Measurements from ENCODE around the gene ATM. TPM values are rescaled to one million over a fixed set of nuclear protein-coding genes. Genes with fewer than 3 reads are reported as not detected.
"Not testable (repeated sequence)": the region's sequence is repeated elsewhere in the genome, so short reads cannot be mapped to it uniquely, and the experiment has no call there.

ATM gene
- total RNA-seq, 1 donor from 2014 or later, result 16.0 TPM

- H3K4me3 ChIP-seq, result no peak overlapping the region
- H3K36me3 ChIP-seq, result peaks cover 36 to 62% of the 10 kb centered on the region in 2 donors
- no peak for DNase-seq (ENCODE audit: low spot score in 2 of 2)
- H3K27ac ChIP-seq, result no peak overlapping the region
- H3K27me3 ChIP-seq, result no peaks in the 10 kb centered on the region
- H3K9me3 ChIP-seq, result no peaks in the 10 kb centered on the region
- TF ChIP-seq CTCF (IDR thresholded peaks at IDR 0.05), result no peak
- H3K4me1 ChIP-seq, result no peaks in the 10 kb centered on the region
- intact Hi-C loops (cut with DNase I), result no loop called here
These were observed 64.1 kb downstream of the ATM start for GRCh38 chr11:108286956-108287355.

- H3K4me3 ChIP-seq; H3K27me3 ChIP-seq; DNase-seq (ENCODE audit: low spot score in 2 of 2); intact Hi-C loops (cut with DNase I); H3K4me1 ChIP-seq; H3K27ac ChIP-seq; H3K9me3 ChIP-seq: not testable (repeated sequence)
- H3K36me3 ChIP-seq, result peaks cover 19 to 65% of the 10 kb centered on the region in 2 donors
These were observed 66.2 kb downstream of the ATM start for GRCh38 chr11:108289066-108289465.

- intact Hi-C loops (cut with DNase I), result no loop called here
These were observed 66.8 kb downstream of the ATM start for GRCh38 chr11:108289699-108290098.

GRCh38 chr11:108293229-108293628 lies 70.4 kb downstream of the ATM start:
- no peak for TF ChIP-seq CTCF (IDR thresholded peaks at IDR 0.05)
- DNase-seq (ENCODE audit: low spot score in 2 of 2), result no peak
- intact Hi-C loops (cut with DNase I), result no loop called here
- H3K9me3 ChIP-seq, result no peaks in the 10 kb centered on the region
- no peaks in the 10 kb centered on the region for H3K27me3 ChIP-seq
- H3K36me3 ChIP-seq, result peaks cover 9 to 79% of the 10 kb centered on the region in 2 donors
- H3K4me1 ChIP-seq, result no peaks in the 10 kb centered on the region
- H3K27ac ChIP-seq, result no peak overlapping the region
- no peak overlapping the region for H3K4me3 ChIP-seq

More at GRCh38 chr11:108289699-108290098, 66.8 kb downstream of the ATM start:
- Histone ChIP-seq H3K36me3 (peaks cover 14 to 64% of the 10 kb centered on the region in 2 donors), H3K27me3 (no peaks in the 10 kb centered on the region), H3K9me3 (no peaks in the 10 kb centered on the region), H3K4me1 (no peaks in the 10 kb centered on the region), H3K27ac (no peak overlapping the region), H3K4me3 (no peak overlapping the region)
- no peak for TF ChIP-seq CTCF (IDR thresholded peaks at IDR 0.05)
- no peak for DNase-seq (ENCODE audit: low spot score in 2 of 2)

- Histone ChIP-seq H3K36me3 (peaks cover 31 to 63% of the 10 kb centered on the region in 2 donors), H3K27ac (no peak overlapping the region), H3K9me3 (no peaks in the 10 kb centered on the region), H3K4me1 (no peaks in the 10 kb centered on the region), H3K27me3 (no peaks in the 10 kb centered on the region), H3K4me3 (no peak overlapping the region)
- intact Hi-C loops (cut with DNase I), result no loop called here
- DNase-seq (ENCODE audit: low spot score in 2 of 2), result no peak
- TF ChIP-seq CTCF (IDR thresholded peaks at IDR 0.05), result no peak
These were observed 79.4 kb downstream of the ATM start for GRCh38 chr11:108302121-108302785.

GRCh38 chr11:108307751-108308150 lies 84.9 kb downstream of the ATM start:
- Histone ChIP-seq H3K27ac (no peak overlapping the region), H3K4me1 (no peaks in the 10 kb centered on the region), H3K9me3 (no peaks in the 10 kb centered on the region), H3K36me3 (peaks cover 23 to 53% of the 10 kb centered on the region in 2 donors), H3K4me3 (no peak overlapping the region), H3K27me3 (no peaks in the 10 kb centered on the region)
- intact Hi-C loops (cut with DNase I), result no loop called here
- no peak for DNase-seq (ENCODE audit: low spot score in 2 of 2)
- TF ChIP-seq CTCF (IDR thresholded peaks at IDR 0.05), result no peak

Measured in ascending aorta (tissue), 2 donors.